GM21723 (cell line): ENCODE data around the gene LEUTX.
"Not testable (repeated sequence)": the region's sequence is repeated elsewhere in the genome, so short reads cannot be mapped to it uniquely, and the experiment has no call there.

Experiments
- ATAC-seq: cut with Tn5 transposase; IDR thresholded peaks from one replicate; pipeline ENCODE4 v1.9.1; 2021; ENCODE audit warnings: mild to moderate bottlenecking, moderate library complexity; ENCODE audit not compliant: unreplicated experiment

LEUTX gene

DNA sequence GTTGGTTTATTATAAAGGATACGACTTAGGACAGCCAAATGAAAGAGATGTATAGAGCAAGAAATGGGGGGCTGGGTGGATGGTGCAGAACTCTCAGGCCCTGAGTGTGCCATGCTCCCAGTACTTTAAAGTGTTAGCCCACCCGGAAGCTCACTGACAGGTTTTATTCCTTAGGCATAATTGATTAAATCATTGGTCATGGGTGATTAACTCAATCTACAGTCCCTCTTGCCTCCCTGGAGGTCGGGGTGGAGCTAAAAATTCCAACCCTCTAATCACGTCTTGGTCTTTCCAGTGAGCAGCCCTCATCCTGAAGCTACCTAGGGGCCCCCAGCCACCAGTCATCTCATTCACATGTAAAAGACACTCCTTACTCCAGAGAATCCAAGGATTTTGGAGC lies 9.9 kb upstream of the LEUTX start:
- ATAC-seq, result no peak

- no peak for ATAC-seq
These were observed 2.2 kb downstream of the LEUTX start for GRCh38 chr19:39780894-39781293.

DNA sequence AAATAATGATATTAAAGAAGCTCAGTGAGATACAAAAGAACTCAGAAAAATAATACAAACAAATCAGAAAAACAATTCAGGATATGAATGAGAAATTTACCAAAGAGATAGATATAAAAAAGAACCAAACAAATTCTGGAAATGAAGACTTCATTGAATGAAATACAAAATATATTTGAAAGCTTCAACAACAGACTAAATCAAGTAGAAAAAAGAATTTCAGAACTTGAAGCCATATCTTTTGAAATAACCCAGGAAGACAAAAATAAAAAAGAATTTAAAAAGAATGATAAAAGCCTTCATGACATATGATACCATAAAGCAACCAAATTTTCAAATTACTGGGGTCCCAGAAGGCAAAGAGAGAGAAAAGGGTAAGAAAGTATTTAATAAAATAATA lies 9.6 kb downstream of the LEUTX start:
- ATAC-seq, result no peak

DNA sequence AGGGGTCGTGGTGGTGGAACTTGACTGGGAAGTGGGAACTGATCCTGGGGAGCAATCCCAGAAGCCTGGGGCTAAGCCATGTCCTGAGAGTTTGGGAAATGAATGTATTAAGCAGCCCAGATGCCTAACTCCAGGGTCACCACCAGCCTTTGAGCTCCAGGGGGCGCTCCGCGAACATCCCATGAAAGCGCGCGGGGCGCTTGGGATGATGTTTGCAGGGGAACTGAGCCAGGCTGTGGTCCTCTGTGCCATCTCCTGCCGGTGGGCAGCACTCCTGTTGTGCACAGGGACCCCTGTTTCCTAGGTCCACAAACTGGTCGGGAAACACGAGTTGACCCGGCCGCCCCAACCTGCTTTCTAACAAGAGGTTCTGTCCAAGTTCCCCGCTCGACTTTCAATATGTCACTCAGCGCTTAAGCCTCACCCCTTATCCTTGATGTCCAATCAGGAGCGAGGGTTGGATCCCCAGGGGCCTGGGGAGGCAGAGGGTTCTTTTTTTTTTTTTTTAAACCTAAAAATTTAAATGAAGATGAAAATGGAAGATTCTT lies 14.4 kb downstream of the LEUTX start:
- peak; percentile 69 for ATAC-seq

- no peak for ATAC-seq
These were observed 16.3 kb downstream of the LEUTX start for GRCh38 chr19:39795001-39795400.

DNA sequence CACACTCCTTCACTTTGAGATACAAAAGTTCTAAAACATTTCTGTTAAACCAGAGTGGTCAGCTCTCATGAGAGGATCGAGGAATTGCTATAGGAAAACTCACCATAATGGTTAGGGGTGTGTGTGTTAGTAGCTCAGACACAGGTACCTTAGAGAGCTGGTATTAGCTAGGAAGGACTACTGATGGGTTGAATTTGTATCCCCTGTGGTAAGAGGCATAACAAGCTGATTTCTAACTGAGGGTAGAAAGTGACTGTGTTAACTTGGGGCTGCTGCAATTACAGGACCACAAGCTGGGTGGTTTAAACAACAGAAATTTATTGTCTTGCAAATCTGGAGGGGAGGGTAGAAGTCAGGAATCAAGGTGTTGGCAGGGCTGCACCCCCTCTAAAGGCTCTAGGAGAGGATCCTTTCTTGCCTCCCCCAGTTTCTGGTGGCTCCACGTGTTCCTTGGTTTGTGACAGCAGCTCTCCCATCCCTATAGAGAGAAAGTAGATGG lies 17.4 kb downstream of the LEUTX start:
- no peak for ATAC-seq

DNA sequence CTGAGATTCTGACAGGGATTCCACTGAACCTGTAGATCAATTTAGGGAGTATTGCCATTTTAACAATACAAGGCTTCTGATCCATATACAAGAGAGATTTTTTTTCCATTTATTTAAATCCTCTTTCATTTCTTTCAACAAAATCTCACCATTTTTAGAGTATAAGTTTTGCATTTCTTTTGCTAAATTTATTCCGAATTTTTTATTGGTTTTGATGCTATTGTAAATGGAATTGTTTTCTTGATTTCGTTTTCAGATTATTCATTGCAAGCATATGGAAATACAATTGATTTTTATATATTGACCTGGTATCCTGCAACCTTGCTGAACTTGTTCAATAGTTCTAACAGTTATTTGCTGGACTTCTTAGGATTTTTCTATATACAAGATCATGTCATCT lies 18.4 kb downstream of the LEUTX start:
- no peak for ATAC-seq

GRCh38 chr19:39802958-39803357 lies 24.3 kb downstream of the LEUTX start:
- ATAC-seq, result no peak

GRCh38 chr19:39805104-39805503 lies 26.4 kb downstream of the LEUTX start:
- no peak for ATAC-seq

GRCh38 chr19:39807846-39808364 lies 29.3 kb downstream of the LEUTX start:
- ATAC-seq, result no peak

DNA sequence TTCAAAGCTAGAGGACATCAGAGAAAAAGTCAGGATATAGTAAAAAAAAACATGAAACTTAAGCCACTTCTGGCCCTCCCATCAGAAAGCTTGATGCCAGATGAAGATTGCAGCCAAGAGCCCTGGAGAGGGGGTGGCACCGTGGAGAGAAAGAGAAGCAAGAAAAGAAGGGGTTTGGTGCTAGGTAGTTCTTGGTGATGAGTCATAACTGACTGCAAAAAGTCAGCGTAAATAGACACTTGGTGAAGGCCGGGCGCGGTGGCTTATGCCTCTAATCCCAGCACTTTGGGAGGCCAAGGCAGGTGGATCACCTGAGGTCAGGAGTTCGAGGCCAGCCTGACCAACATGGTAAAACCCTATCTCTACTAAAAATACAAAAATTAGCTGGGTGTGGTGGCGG lies 30.0 kb downstream of the LEUTX start:
- ATAC-seq, result not testable (repeated sequence)

DNA sequence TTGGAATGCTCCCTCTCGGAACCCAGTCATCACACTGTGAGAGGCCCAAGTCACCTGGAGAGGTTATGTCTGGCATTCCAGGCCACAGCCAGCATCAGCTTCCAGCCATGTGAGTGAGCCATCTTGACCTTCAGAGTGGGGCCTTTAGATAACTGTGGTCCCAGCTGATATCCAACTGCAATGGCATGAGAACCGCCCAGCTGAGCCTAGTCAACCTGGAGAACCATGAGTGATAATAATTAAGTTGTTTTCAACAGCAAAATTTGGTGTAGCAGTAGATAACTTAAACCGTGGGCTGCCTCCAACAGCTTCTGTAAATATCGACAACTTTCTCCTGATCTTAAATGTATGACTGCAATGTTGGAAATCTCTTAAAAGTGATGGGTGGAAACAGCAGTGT lies 30.7 kb downstream of the LEUTX start:
- no peak for ATAC-seq

DNA sequence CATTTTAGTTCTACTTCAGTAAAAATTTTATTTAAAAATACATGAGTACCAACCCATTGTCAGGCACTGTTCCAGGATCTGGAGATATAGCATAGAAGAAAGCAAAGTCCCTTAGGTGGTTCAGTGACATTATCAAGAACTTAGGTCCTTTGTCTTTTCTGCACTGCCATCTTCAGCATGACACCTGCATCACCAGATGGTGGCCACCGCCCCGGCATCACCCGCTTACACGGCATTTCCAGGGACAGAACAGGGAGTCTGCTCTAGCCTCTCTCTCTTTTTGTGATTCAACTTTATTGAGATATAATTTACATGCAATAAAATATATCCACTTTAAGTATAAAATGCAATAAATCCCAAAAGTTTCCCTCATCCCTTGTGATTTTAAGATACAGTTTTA lies 31.8 kb downstream of the LEUTX start:
- no peak for ATAC-seq

GRCh38 chr19:39811064-39811463 lies 32.4 kb downstream of the LEUTX start:
- no peak for ATAC-seq

DNA sequence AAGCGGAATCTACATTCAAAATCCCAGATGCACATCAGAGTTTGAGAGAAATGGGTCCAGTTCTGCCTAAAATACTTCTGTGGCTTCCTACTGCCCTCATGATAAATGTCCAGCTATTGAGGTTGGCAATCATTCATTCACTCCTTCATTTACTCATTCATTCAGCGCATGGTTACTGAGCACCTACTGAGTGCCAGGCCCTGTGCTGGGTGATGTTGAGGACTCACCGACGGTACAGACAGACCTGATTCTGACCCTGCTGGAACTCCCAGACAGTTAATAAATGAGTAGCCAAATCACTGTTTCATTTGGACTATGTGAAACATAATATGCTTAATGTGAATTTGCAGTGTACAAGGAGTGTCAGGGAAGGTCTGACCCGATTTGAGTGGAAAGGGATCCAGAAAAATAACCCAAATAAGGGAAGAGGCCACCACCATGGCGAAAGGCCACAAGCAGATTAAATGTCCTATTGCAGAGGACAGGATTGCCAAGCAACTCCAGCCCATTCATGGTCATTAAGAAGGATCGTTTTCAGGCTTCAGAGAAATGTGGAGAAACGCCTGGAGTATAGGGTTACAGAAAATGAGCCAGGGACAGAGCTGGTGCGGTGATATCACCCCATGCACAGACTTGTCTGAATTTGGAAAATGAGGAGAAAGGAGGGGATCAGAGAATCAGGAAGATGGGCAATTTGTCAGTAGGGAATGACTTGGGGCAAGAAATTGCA lies 34.8 kb downstream of the LEUTX start:
- no peak for ATAC-seq

DNA sequence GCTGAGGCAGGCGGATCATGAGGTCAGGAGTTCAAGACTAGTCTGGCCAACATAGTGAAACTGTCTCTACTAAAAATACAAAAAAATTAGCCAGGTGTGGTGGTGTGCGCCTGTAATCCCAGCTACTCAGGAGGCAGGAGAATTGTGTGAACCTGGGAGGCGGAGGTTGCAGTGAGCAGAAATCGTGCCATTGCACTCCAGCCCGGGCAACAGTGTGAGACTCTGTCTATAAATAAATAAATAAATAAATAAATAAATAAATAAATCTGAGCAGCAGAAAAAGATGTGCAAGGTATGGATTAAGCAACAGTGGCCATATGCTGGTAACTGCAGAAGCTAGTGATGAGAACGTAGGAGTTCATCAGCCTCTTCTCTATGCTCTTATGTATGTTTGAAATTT lies 35.5 kb downstream of the LEUTX start:
- not testable (repeated sequence) for ATAC-seq

- no peak for ATAC-seq
These were observed 35.9 kb downstream of the LEUTX start for GRCh38 chr19:39814595-39814994.

- ATAC-seq, result no peak
These were observed 37.8 kb downstream of the LEUTX start for GRCh38 chr19:39816287-39817048.

GRCh38 chr19:39817888-39818561 lies 39.4 kb downstream of the LEUTX start:
- no peak for ATAC-seq

- ATAC-seq, result no peak
These were observed 40.0 kb downstream of the LEUTX start for GRCh38 chr19:39818626-39819097.

DNA sequence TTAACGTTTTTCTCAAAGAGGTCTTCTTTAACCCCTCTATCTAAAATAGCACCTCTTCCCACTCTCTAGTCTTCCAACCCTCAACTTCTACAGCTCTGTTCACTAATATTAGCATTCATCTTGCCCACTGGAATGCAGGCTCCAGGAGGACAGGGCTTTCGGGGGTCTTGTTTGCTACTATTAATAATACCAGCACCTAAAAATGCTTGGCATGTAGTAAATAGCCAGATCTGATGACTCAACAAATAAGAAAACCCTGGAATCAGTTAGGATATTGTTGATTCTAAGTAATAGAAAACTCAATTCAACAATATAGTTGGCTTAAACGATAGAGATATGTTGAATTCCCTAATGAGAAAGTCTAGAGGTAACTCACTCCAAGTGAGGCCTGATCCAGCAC lies 41.1 kb downstream of the LEUTX start:
- no peak for ATAC-seq
